NCI-H128 (cell line): ENCODE results near the gene CAPN12.

Source experiments
- DNase-seq: peaks from one replicate; lab custom pipeline; 2025; ENCODE audit not compliant: unreplicated experiment; lab: John Stamatoyannopoulos, UW

The CAPN12 gene

GRCh38 chr19:38712161-38712748 is 32.0 kb downstream of the CAPN12 start:
- no peak for DNase-seq

GRCh38 chr19:38711726-38712153 is 32.5 kb downstream of the CAPN12 start:
- DNase-seq = no peak

DNA sequence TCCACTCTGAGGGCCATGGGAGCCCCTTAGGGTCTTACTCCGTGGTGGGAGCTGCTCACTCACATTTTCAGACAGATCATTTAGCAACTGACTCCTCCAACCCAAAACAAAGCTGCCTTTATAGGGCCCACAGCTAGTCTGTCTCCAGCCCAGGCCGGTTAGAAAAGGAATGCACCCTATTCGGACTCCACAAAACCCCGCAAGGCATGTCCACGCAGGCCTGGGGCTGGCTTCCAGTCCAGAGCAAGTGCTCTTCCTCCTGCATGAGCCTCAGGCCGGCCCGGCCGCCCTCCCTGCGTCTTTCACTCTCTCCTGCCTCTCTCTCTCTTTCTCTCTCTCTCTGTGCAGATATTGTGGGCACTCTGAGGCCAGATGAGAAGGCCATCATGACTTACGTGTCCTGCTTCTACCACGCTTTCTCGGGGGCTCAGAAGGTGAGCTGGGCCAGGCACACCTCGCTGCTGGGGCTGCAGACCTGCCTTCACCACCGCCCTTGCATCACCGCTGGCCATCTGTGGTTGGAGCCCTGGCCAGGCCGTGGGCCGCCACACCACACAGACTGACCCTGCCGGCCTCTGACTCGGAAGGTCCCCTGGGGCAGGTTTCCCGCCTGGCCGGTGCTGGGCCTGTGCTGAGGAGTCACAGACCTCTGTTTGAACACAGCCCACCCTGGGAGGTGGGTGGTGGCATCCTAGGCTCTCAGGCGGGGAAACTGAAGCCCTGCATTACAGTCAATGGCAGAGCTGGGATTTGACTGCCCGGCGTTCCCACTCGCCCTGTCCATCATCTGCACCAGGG is 33.1 kb downstream of the CAPN12 start:
- no peak for DNase-seq

- DNase-seq = no peak
These were observed 33.9 kb downstream of the CAPN12 start for GRCh38 chr19:38710416-38710702.

DNA sequence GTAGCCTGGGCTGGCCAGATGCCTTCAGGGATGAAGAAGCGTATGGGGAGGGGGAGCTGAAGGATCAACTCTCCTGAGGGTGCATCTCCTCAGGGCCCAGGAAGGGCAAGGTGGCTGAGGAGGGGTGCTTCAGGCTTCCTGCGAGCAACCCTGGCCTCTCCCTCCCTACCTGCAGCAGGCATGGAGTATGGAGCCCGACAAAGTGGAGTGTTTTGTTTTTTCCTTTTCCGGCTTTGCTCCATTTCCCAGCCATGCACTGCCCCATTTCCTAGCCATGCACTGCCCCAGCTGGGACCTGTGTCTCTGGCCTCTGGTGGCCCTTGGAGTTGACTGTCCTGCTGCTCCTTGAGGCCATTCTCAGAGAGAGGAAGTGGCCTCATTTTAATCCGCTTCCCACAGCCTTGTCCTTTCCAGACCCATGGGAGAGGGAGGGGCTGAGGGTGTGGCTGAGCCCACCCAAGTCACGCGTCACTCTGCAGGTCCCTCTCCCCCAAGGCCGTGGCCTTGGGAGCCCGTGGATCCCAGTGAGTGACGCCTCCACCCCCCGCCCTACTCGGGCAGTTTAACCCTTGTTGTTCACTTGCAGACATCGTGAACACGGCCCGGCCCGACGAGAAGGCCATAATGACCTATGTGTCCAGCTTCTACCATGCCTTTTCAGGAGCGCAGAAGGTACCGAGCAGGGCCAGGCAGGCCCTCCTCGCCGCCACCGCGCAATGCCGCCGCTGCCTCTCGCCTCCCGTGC is 34.4 kb downstream of the CAPN12 start:
- DNase-seq = no peak

- no peak for DNase-seq
These were observed 35.2 kb downstream of the CAPN12 start for GRCh38 chr19:38709119-38709518.

- no peak for DNase-seq
These were observed 35.8 kb downstream of the CAPN12 start for GRCh38 chr19:38708413-38709024.

DNA sequence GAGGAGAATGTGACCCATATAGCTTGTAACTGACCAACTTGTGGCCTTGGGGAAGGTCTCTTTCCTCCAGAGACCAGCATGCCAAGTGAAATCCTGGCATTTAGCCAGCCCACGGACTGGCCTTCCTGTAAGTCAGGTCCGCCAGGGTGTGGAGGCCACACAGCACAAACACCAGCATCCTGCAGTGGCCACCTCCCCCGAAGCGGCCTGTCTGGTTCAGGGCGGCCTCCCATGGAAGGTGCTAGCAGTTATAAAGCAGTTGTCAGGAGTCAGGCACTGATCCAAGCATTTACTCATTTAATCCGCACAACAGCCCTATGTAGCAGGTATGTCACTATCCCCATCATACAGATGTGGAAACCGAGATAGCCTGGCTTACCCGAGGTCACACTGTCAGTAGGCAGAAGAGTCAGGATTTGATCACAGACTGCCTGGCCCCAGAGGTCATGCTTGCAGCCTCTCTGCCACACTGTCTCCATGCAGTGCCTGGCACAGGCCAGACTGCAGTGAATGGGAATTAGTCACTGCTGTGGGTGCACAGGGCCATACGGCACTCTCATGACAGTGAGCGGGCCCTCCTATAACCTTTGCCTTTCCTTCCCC is 36.7 kb downstream of the CAPN12 start:
- no peak for DNase-seq

- DNase-seq = no peak
These were observed 37.3 kb downstream of the CAPN12 start for GRCh38 chr19:38706792-38707511.

GRCh38 chr19:38705197-38706019 is 38.9 kb downstream of the CAPN12 start:
- DNase-seq = no peak

- DNase-seq = no peak
These were observed 39.7 kb downstream of the CAPN12 start for GRCh38 chr19:38704488-38705026.

DNA sequence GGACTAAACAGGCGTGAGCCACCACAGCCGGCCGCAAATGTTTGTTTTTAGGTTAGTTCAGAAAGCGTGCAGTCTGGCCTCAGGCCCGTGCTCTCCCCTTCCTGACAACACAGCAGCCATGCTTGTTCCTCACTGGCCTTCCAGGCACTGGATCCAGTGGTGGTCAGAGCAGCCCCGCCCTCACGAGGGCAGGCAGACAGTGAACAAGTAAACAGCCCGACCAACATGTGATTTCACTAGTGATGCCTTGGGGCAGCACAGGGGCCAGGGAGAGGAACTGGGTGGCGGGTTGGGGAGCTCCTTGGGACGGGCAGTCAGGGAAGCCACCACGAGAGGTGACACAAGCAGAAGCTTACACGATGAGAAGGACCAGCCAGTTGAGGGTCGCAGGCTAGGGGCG is 40.8 kb downstream of the CAPN12 start:
- DNase-seq = no peak

- no peak for DNase-seq
These were observed 42.0 kb downstream of the CAPN12 start for GRCh38 chr19:38702278-38702677.

GRCh38 chr19:38701455-38702063 is 42.7 kb downstream of the CAPN12 start:
- DNase-seq = no peak

GRCh38 chr19:38700902-38701454 is 43.3 kb downstream of the CAPN12 start:
- no peak for DNase-seq

- DNase-seq = no peak
These were observed 43.8 kb downstream of the CAPN12 start for GRCh38 chr19:38700350-38700901.

DNA sequence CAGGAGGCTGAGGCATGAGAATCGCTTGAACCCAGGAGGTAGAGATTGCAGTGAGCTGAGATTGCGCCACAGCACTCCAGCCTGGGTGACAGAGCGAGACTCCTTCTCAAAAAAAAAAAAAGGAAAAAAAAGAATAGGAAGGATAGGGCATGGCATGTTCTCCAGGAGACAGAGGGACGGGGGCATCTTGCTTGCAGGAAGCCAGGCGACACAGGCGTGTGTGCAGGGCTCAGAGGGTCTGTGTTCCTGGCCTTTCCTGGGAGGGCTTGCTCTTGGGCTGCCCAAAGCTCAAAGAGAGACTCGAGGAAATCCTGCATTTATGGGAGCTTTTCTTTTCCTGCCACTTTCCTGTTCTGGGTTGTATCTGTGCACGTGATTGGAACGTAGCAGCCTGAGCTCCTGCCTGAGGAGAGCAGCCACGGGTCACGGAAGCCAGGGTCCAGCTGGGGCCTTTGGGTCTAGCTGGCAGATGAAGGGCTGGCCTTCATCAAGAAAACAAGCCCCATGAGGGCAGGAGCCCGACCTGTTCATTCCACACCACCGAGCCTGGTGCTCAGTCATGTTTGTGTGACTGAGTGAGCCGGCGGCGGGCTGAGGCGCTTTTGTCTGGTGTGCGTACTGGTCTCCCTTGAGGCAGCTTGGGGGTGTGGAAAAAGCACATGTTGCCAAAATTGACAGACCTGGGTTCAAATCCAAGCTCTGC is 44.5 kb downstream of the CAPN12 start:
- no peak for DNase-seq

DNA sequence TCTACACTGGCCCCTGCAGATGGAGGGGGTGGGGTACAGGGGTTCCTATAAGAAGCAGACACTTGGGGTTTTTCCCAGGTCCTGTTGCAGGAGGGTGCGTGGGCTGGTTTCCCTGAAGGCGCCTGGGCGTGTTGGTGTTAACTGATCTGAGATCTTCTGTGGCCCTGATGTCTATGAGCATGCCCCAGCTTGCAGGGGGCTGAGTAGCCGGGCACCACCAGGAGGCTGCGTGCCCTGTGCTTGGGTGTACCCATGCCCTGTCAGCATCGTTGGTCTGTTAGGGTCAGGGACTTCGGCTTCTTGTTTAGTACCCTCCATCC is 45.3 kb downstream of the CAPN12 start:
- DNase-seq = no peak
